MG63 (cell line): ENCODE data around the gene PHACTR1. TPM values are rescaled to one million over a fixed set of nuclear protein-coding genes. Genes with fewer than 3 reads are reported as not detected.

Experiments
- DNase-seq: peaks from one replicate; pipeline ENCODE4 v3.0.0-alpha.2; 2020
- H3K27me3 ChIP-seq: fragments of 250-450 bp; sonication (Bioruptor Pico); 2 replicates; pipeline ENCODE4 v1.5.1; 2020; ENCODE audit warnings: mild to moderate bottlenecking, moderate library complexity
- H3K36me3 ChIP-seq: fragments of 250-450 bp; sonication (Bioruptor Pico); 2 replicates; pipeline ENCODE4 v1.5.1; 2020; ENCODE audit warnings: mild to moderate bottlenecking, moderate library complexity
- H3K4me3 ChIP-seq: fragments of 250-450 bp; sonication (Bioruptor Pico); 2 replicates; pipeline ENCODE4 v1.5.1; 2020; ENCODE audit warnings: mild to moderate bottlenecking, moderate library complexity
- H3K9me3 ChIP-seq: fragments of 250-450 bp; sonication (Bioruptor Pico); 2 replicates; pipeline ENCODE4 v1.5.1; 2020; ENCODE audit warnings: mild to moderate bottlenecking, moderate library complexity
- total RNA-seq: library from RNA; depleted of rRNA; stranded (reverse); fragments of >200 nt; shearing (Covaris generic); gene quantifications from 2 replicates; pipeline ENCODE4 v1.2.3, GENCODE V29; 2014; ENCODE audit warnings: low replicate concordance

Gene PHACTR1
- total RNA-seq, 1 experiment from 2014 or later: 0.20 TPM

GRCh38 chr6:13089296-13089994 lies 372.9 kb downstream of the PHACTR1 start:
- H3K27me3 ChIP-seq: peaks cover 5% of the 10 kb centered on the region; the same call in 1 of the 2 replicates
- no peaks in the 10 kb centered on the region; the same call in 1 of the 2 replicates for H3K9me3 ChIP-seq
- H3K36me3 ChIP-seq: no peaks in the 10 kb centered on the region
- DNase-seq: no peak
- no peak overlapping the region for H3K4me3 ChIP-seq

GRCh38 chr6:13091192-13091591 lies 374.6 kb downstream of the PHACTR1 start:
- Histone ChIP-seq H3K9me3 (no peaks in the 10 kb centered on the region), H3K36me3 (no peaks in the 10 kb centered on the region), H3K4me3 (no peak overlapping the region), H3K27me3 (no peaks in the 10 kb centered on the region)
- DNase-seq: no peak

- Histone ChIP-seq H3K27me3 (no peaks in the 10 kb centered on the region), H3K9me3 (no peaks in the 10 kb centered on the region), H3K4me3 (no peak overlapping the region), H3K36me3 (no peaks in the 10 kb centered on the region)
- DNase-seq: no peak
Measured at GRCh38 chr6:13094781-13095425, 378.3 kb downstream of the PHACTR1 start.

- H3K36me3 ChIP-seq: no peaks in the 10 kb centered on the region
- no peak overlapping the region for H3K4me3 ChIP-seq
- H3K9me3 ChIP-seq: no peaks in the 10 kb centered on the region
- no peak for DNase-seq
- no peaks in the 10 kb centered on the region for H3K27me3 ChIP-seq
Measured at GRCh38 chr6:13096084-13096483, 379.5 kb downstream of the PHACTR1 start.

- Histone ChIP-seq H3K27me3 (no peaks in the 10 kb centered on the region; the same call in 1 of the 2 replicates), H3K36me3 (no peaks in the 10 kb centered on the region), H3K9me3 (no peaks in the 10 kb centered on the region), H3K4me3 (no peak overlapping the region)
- no peak for DNase-seq
Measured at GRCh38 chr6:13097454-13097853, 380.9 kb downstream of the PHACTR1 start.

GRCh38 chr6:13098006-13098405 lies 381.4 kb downstream of the PHACTR1 start:
- H3K9me3 ChIP-seq: no peaks in the 10 kb centered on the region
- no peak for DNase-seq
- peaks cover 3% of the 10 kb centered on the region; the same call in 1 of the 2 replicates for H3K27me3 ChIP-seq
- H3K4me3 ChIP-seq: no peak overlapping the region
- H3K36me3 ChIP-seq: no peaks in the 10 kb centered on the region

- H3K36me3 ChIP-seq: no peaks in the 10 kb centered on the region
- DNase-seq: no peak
- H3K9me3 ChIP-seq: no peaks in the 10 kb centered on the region
- H3K27me3 ChIP-seq: peaks cover 5% of the 10 kb centered on the region; the same call in 1 of the 2 replicates
- H3K4me3 ChIP-seq: no peak overlapping the region
Measured at GRCh38 chr6:13098793-13099570, 382.4 kb downstream of the PHACTR1 start.

- Histone ChIP-seq H3K27me3 (peaks cover 5% of the 10 kb centered on the region; the same call in 1 of the 2 replicates), H3K36me3 (no peaks in the 10 kb centered on the region), H3K4me3 (no peak overlapping the region), H3K9me3 (no peaks in the 10 kb centered on the region)
- no peak for DNase-seq
Measured at GRCh38 chr6:13099771-13100170, 383.2 kb downstream of the PHACTR1 start.

- no peaks in the 10 kb centered on the region for H3K9me3 ChIP-seq
- H3K27me3 ChIP-seq: peaks cover 5% of the 10 kb centered on the region; the same call in 1 of the 2 replicates
- DNase-seq: no peak
- no peak overlapping the region for H3K4me3 ChIP-seq
- H3K36me3 ChIP-seq: no peaks in the 10 kb centered on the region
Measured at GRCh38 chr6:13101409-13101808, 384.8 kb downstream of the PHACTR1 start.

- peaks cover 5% of the 10 kb centered on the region; the same call in 1 of the 2 replicates for H3K27me3 ChIP-seq
- H3K4me3 ChIP-seq: no peak overlapping the region
- no peak for DNase-seq
- H3K36me3 ChIP-seq: no peaks in the 10 kb centered on the region
- no peaks in the 10 kb centered on the region for H3K9me3 ChIP-seq
Measured at GRCh38 chr6:13101985-13102384, 385.4 kb downstream of the PHACTR1 start.

- Histone ChIP-seq H3K36me3 (no peaks in the 10 kb centered on the region), H3K9me3 (no peaks in the 10 kb centered on the region), H3K27me3 (peaks cover 5% of the 10 kb centered on the region; the same call in 1 of the 2 replicates), H3K4me3 (no peak overlapping the region)
- no peak for DNase-seq
Measured at GRCh38 chr6:13103169-13103568, 386.6 kb downstream of the PHACTR1 start.

- Histone ChIP-seq H3K36me3 (no peaks in the 10 kb centered on the region), H3K27me3 (peaks cover 5% of the 10 kb centered on the region; the same call in 1 of the 2 replicates), H3K4me3 (no peak overlapping the region), H3K9me3 (no peaks in the 10 kb centered on the region)
- no peak for DNase-seq
Measured at GRCh38 chr6:13105139-13105538, 388.6 kb downstream of the PHACTR1 start.

- no peaks in the 10 kb centered on the region for H3K36me3 ChIP-seq
- DNase-seq: no peak
- H3K27me3 ChIP-seq: peaks cover 18% of the 10 kb centered on the region
- H3K4me3 ChIP-seq: no peak overlapping the region
- H3K9me3 ChIP-seq: no peaks in the 10 kb centered on the region
Measured at GRCh38 chr6:13112921-13113320, 396.4 kb downstream of the PHACTR1 start.

- H3K4me3 ChIP-seq: no peak overlapping the region
- no peaks in the 10 kb centered on the region for H3K36me3 ChIP-seq
- H3K9me3 ChIP-seq: no peaks in the 10 kb centered on the region
- DNase-seq: no peak
- peaks cover 18% of the 10 kb centered on the region for H3K27me3 ChIP-seq
Measured at GRCh38 chr6:13113376-13113775, 396.8 kb downstream of the PHACTR1 start.

- no peak for DNase-seq
- peaks cover 18% of the 10 kb centered on the region for H3K27me3 ChIP-seq
Measured at GRCh38 chr6:13113981-13114593, 397.5 kb downstream of the PHACTR1 start.

GRCh38 chr6:13116155-13116554 lies 399.6 kb downstream of the PHACTR1 start:
- DNase-seq: no peak
- Histone ChIP-seq H3K9me3 (no peaks in the 10 kb centered on the region), H3K36me3 (no peaks in the 10 kb centered on the region)

More at GRCh38 chr6:13113981-13114593, 397.5 kb downstream of the PHACTR1 start:
- H3K4me3 ChIP-seq: no peak overlapping the region
- H3K36me3 ChIP-seq: no peaks in the 10 kb centered on the region
- no peaks in the 10 kb centered on the region for H3K9me3 ChIP-seq

GRCh38 chr6:13117570-13117969 lies 401.0 kb downstream of the PHACTR1 start:
- Histone ChIP-seq H3K4me3 (no peak overlapping the region), H3K9me3 (no peaks in the 10 kb centered on the region), H3K27me3 (peaks cover 18% of the 10 kb centered on the region), H3K36me3 (no peaks in the 10 kb centered on the region)
- DNase-seq: no peak

More at GRCh38 chr6:13116155-13116554, 399.6 kb downstream of the PHACTR1 start:
- no peak overlapping the region for H3K4me3 ChIP-seq
- H3K27me3 ChIP-seq: peaks cover 18% of the 10 kb centered on the region; the same call in 1 of the 2 replicates
